ENCODE data around the gene RENBP. TPM values are rescaled to one million over a fixed set of nuclear protein-coding genes. Genes with fewer than 3 reads are reported as not detected.

RENBP gene
- total RNA-seq, 1 donor from 2014 or later = 13.4 TPM

DNA sequence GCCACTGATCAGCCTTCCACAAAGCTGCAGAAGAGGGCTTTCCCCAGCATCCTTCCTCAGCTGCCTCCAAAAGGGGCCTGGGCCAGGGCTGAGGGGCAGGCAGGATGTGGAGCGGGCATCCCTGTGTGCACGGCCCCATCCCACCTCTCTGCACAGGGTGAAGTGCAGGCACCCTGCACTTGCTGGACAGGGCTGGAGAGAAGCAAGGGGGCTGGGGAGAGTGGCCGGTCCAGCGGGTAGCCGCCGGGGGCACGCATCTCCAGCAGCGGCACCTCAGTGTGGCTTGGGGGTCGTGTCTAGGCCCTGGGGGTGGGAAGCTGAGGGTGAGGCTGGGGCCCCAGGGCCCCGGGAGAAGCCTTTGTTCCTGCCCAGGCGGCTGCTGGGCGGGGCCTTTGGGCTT lies 37.0 kb downstream of the RENBP start:
- Mint-ChIP-seq H3K9me3 (ENCODE audit: low read depth) (no peaks in the 10 kb centered on the region), H3K4me1 (ENCODE audit: low read depth) (peaks cover 7% of the 10 kb centered on the region), H3K27me3 (ENCODE audit: low read depth) (no peaks in the 10 kb centered on the region), H3K4me3 (ENCODE audit: unreplicated experiment) (no peak overlapping the region), H3K36me3 (ENCODE audit: low read depth) (no peaks in the 10 kb centered on the region), H3K27ac (ENCODE audit: unreplicated experiment) (no peak overlapping the region)
- peak; percentile 83 for DNase-seq (ENCODE audit: low spot score)
- no peak for TF ChIP-seq CTCF (IDR thresholded peaks at IDR 0.05)

DNA sequence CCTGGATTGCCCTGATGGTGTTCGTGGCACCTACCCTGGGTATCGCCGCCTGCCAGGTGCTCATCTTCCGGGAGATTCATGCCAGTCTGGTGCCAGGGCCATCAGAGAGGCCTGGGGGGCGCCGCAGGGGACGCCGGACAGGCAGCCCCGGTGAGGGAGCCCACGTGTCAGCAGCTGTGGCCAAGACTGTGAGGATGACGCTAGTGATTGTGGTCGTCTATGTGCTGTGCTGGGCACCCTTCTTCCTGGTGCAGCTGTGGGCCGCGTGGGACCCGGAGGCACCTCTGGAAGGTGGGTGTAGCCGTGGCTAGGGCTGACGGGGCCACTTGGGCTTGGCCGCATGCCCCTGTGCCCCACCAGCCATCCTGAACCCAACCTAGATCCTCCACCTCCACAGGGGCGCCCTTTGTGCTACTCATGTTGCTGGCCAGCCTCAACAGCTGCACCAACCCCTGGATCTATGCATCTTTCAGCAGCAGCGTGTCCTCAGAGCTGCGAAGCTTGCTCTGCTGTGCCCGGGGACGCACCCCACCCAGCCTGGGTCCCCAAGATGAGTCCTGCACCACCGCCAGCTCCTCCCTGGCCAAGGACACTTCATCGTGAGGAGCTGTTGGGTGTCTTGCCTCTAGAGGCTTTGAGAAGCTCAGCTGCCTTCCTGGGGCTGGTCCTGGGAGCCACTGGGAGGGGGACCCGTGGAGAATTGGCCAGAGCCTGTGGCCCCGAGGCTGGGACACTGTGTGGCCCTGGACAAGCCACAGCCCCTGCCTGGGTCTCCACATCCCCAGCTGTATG lies 38.1 kb downstream of the RENBP start:
- Mint-ChIP-seq H3K4me3 (ENCODE audit: unreplicated experiment) (no peak overlapping the region), H3K9me3 (ENCODE audit: low read depth) (no peaks in the 10 kb centered on the region), H3K36me3 (ENCODE audit: low read depth) (no peaks in the 10 kb centered on the region), H3K4me1 (ENCODE audit: low read depth) (peaks cover 18% of the 10 kb centered on the region), H3K27me3 (ENCODE audit: low read depth) (no peaks in the 10 kb centered on the region), H3K27ac (ENCODE audit: unreplicated experiment) (no peak overlapping the region)
- no peak for TF ChIP-seq CTCF (IDR thresholded peaks at IDR 0.05)
- DNase-seq (ENCODE audit: low spot score) = no peak

GRCh38 chrX:153905481-153906095 lies 38.9 kb downstream of the RENBP start:
- DNase-seq (ENCODE audit: low spot score) = no peak
- Mint-ChIP-seq H3K36me3 (ENCODE audit: low read depth) (no peaks in the 10 kb centered on the region), H3K4me3 (ENCODE audit: unreplicated experiment) (no peak overlapping the region), H3K27me3 (ENCODE audit: low read depth) (no peaks in the 10 kb centered on the region), H3K4me1 (ENCODE audit: low read depth) (peaks cover 25% of the 10 kb centered on the region), H3K9me3 (ENCODE audit: low read depth) (no peaks in the 10 kb centered on the region), H3K27ac (ENCODE audit: unreplicated experiment) (no peak overlapping the region)
- TF ChIP-seq CTCF (IDR thresholded peaks at IDR 0.05) = no peak

GRCh38 chrX:153903991-153904957 lies 40.2 kb downstream of the RENBP start, which contains the start of gene AVPR2:
Gene AVPR2, plus strand, starts transcription at chrX:153904673. Its CDS starts 473 bp downstream, at chrX:153905146.
- H3K36me3 Mint-ChIP-seq (ENCODE audit: low read depth) = no peaks in the 10 kb centered on the region
- no peak for TF ChIP-seq CTCF (IDR thresholded peaks at IDR 0.05)
- no peak within 1 kb of the TSS for H3K4me3 Mint-ChIP-seq (ENCODE audit: unreplicated experiment)
- H3K9me3 Mint-ChIP-seq (ENCODE audit: low read depth) = peaks cover 3% of the 10 kb centered on the region
- H3K27ac Mint-ChIP-seq (ENCODE audit: unreplicated experiment) = no peak within 1 kb of the TSS
- no peak for DNase-seq (ENCODE audit: low spot score)
- H3K27me3 Mint-ChIP-seq (ENCODE audit: low read depth) = no peaks in the 10 kb centered on the region
- peaks cover 26% of the 10 kb centered on the region for H3K4me1 Mint-ChIP-seq (ENCODE audit: low read depth)

Data from chondrocyte (in vitro differentiated cells).